ENCODE data around the gene MPRIP.

DNA sequence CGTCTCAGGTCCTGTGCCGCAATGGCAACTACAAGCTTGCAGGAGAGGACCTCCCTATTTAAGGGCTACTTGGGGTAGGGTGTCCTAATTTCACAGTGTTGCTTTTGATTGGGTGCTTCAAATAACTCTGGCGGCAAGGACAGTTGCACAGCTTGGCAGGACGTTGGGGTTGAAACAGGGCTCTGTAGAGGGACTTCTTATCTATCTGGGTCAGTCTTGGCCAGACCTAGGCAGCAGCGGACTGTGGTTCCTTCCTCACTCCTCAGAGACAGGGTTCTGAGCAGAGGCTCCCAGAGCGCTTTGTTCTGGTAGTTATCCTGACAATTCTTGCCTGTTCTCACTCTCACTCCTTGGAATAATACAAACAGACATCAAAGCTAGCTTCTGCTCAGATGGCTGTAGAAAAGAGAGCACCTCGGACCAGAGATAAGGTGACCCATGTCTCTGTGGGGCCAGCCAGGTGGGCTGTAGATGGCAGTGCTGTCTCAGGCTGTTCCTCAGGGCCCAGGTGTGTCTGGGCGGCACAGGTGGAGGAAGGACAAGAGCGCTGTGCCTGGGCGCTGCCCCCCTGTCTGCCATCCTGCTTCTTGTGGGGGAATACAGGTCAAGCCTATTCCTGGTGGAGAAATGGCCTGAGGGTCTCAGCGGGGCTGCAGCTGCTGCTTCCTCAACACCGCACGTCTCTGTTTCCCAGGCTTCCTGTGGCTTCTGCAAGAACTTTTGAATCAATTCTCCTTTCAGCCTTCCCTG is 102.8 kb downstream of the MPRIP start:
- no peak for TF ChIP-seq TAF1 (IDR thresholded peaks at IDR 0.05; ENCODE audit: low read depth)
- TF ChIP-seq, protein P1, sequence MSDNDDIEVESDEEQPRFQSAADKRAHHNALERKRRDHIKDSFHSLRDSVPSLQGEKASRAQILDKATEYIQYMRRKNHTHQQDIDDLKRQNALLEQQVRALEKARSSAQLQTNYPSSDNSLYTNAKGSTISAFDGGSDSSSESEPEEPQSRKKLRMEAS (IDR thresholded peaks at IDR 0.05), result no peak
- no peak for TF ChIP-seq ZBTB7A (IDR thresholded peaks at IDR 0.05; ENCODE audit: low read depth)
- TF ChIP-seq CREB1 (IDR thresholded peaks at IDR 0.05; ENCODE audit: low read depth), result no peak
- no peak for TF ChIP-seq CEBPB (IDR thresholded peaks at IDR 0.05)

Measured in Ishikawa (cell line).